SH-SY5Y (cell line): ENCODE results near the gene NKX6-2.

Experiments
- GATA2 ChIP-seq: IDR thresholded peaks from 2 replicates; pipeline ENCODE4 v1.6.1; 2011; ENCODE audit warnings: mild to moderate bottlenecking, low read depth, low read length
- GATA3 ChIP-seq: IDR thresholded peaks from 2 replicates; pipeline ENCODE4 v1.6.1; 2011; ENCODE audit warnings: low read depth, mild to moderate bottlenecking, low read length, moderate library complexity

- no peak for TF ChIP-seq GATA2
- TF ChIP-seq GATA3: no peak
Measured at GRCh38 chr10:132745511-132745910, 40.4 kb downstream of the NKX6-2 start.
